ENCODE results near the gene HNRNPH3.

DNA sequence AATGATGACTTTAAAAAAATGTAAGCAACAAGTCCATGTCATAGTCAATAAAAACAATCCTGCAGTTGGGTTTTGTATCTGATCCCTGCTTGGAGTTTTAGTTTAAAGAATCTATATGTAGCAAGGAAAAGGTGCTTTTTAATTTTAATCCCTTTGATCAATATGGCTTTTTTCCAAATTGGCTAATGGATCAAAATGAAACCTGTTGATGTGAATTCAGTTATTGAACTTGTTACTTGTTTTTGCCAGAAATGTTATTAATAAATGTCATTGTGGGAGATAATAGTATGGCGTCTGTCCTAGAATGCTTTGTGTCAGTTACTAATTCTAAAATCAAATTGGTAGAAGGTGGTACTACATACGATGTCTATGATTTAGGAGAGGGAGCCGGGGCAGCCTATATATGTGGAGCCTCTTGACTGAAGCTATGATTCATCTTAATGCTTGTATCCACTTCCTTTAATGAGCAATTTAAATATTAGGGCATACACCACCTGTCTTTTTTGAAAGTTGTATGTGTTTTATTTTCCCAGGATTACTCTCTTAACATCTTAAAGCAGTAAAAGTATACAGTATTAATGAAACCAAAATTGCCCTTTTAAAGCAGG, 11.1 kb downstream of the HNRNPH3 start:
- TF ChIP-seq POLR2A (IDR thresholded peaks at IDR 0.05), result no peak
- TF ChIP-seq, protein P1, sequence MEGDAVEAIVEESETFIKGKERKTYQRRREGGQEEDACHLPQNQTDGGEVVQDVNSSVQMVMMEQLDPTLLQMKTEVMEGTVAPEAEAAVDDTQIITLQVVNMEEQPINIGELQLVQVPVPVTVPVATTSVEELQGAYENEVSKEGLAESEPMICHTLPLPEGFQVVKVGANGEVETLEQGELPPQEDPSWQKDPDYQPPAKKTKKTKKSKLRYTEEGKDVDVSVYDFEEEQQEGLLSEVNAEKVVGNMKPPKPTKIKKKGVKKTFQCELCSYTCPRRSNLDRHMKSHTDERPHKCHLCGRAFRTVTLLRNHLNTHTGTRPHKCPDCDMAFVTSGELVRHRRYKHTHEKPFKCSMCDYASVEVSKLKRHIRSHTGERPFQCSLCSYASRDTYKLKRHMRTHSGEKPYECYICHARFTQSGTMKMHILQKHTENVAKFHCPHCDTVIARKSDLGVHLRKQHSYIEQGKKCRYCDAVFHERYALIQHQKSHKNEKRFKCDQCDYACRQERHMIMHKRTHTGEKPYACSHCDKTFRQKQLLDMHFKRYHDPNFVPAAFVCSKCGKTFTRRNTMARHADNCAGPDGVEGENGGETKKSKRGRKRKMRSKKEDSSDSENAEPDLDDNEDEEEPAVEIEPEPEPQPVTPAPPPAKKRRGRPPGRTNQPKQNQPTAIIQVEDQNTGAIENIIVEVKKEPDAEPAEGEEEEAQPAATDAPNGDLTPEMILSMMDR (IDR thresholded peaks at IDR 0.05), result no peak

Measured in testis (tissue), 2 donors.